SH-SY5Y (cell line): ENCODE measurements around the gene VSIG4.

Source experiments
- GATA2 ChIP-seq: IDR thresholded peaks from 2 replicates; pipeline ENCODE4 v1.6.1; 2011; ENCODE audit warnings: mild to moderate bottlenecking, low read depth, low read length
- GATA3 ChIP-seq: IDR thresholded peaks from 2 replicates; pipeline ENCODE4 v1.6.1; 2011; ENCODE audit warnings: low read depth, mild to moderate bottlenecking, low read length, moderate library complexity

DNA sequence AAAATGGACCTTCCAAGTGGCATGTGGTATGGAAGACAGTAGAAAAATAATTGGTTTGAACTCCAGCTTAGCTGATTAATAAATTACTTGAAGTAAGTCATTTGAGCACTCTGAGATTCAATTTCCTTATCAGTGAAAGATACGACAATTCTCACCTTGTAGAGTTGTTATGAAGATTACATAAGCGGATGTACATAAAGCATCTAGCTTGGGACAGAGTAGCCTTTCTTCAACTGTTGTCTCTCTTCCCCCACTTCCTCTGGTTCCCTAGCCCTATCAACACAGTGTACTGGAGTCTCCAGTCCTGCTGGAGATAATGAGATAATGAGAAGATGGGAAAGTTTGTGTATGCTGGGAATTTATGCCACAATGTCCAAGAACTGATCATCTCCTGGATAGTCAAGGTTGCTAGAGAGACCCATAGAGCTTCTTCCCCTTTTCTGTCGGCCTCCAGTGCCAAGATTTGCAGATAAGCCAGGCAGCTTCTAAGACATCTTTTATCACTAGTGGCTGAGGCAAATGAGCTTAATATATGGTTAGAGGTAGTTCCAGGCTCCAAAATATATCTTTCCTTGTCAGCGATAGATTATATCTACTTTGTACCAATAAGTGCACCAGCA is 33.9 kb downstream of the VSIG4 start:
- TF ChIP-seq GATA2 = no peak
- no peak for TF ChIP-seq GATA3
